ENCODE measurements around the gene SLC3A2. TPM values are rescaled to one million over a fixed set of nuclear protein-coding genes. Genes with fewer than 3 reads are reported as not detected.
"Not testable (repeated sequence)": the region's sequence is repeated elsewhere in the genome, so short reads cannot be mapped to it uniquely, and the experiment has no call there.

Gene SLC3A2
- total RNA-seq, 1 experiment from 2014 or later, result 418 TPM

DNA sequence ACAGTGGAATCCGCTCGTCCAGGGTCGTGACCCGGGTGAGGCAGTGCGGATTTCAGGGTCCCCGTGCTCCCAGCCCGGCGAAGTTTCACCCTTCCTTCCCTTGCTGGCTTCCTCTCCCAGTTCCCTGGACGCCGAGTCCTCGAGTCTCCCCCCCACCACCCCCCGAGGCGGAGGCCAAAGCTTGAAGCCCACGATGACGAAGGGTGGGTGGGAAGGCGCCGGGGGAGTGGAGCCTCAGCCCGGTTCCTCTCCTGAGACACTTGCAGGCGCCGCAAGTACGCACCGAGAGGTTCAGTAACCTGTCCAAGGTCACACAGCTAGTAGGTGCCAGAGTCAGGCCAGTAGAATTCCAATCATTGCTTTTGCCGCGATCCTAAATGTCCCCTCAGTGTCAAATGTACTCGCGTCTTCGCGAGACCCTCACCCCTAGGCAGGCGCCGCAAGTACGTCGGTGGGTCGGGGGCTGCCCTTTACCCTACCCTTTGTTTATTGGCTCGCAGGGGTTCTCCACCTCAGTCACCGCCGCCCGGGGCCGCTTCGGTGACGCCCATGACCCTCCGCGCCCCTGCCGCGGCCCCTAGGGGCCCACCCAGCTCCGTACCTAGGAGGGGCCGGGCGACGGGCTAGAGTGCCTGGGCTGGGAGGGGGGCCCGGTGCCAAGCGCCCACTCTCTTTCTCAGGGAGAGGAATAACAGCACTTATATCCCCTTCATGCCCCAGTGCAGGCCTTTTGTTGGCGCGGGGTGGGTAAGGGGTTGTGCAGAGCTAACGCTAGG is 46.2 kb downstream of the SLC3A2 start:
- DNase-seq (ENCODE audit: low spot score), result no peak

DNA sequence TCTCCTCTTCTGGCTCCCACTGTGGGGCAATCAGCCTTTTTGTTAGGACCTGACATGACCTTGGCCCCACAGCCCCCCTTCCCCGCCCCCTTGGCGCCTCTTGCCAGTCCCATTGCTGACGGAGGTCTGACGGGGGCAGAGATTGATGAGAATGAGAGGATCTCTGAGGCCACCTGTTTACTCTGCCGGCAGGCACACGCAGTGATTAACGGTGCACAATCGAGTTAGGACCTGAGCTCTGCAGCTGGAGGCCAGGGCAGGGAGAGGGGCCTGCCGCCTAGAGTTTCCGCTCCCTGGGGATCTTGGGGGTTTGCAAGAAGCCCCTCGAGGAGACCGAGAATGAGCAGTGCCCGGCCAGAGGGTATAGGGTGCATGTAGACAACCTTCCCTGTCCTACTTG is 47.3 kb downstream of the SLC3A2 start:
- DNase-seq (ENCODE audit: low spot score), result no peak

GRCh38 chr11:62930157-62930556 is 49.5 kb downstream of the SLC3A2 start:
- no peak for DNase-seq (ENCODE audit: low spot score)

DNA sequence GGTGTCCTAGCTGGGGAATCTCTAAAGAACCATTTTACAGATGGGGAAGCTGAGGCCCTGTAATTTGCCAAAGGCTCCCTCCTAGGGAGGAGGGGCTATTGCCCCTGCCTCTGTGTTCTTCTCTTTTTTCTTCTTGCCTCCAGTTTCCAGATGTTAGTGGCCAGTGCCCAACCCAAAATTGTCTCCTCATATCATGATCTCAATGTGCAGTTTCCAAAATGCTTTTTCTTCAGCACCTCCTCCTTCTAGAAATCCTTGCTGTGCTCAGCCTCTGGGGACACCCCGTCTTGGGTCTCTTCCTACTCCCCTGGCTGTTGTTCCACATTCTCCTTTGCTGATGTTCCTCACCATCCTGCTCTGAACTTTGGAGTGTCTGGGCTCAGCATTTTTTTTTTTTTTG is 50.0 kb downstream of the SLC3A2 start:
- DNase-seq (ENCODE audit: low spot score), result no peak

DNA sequence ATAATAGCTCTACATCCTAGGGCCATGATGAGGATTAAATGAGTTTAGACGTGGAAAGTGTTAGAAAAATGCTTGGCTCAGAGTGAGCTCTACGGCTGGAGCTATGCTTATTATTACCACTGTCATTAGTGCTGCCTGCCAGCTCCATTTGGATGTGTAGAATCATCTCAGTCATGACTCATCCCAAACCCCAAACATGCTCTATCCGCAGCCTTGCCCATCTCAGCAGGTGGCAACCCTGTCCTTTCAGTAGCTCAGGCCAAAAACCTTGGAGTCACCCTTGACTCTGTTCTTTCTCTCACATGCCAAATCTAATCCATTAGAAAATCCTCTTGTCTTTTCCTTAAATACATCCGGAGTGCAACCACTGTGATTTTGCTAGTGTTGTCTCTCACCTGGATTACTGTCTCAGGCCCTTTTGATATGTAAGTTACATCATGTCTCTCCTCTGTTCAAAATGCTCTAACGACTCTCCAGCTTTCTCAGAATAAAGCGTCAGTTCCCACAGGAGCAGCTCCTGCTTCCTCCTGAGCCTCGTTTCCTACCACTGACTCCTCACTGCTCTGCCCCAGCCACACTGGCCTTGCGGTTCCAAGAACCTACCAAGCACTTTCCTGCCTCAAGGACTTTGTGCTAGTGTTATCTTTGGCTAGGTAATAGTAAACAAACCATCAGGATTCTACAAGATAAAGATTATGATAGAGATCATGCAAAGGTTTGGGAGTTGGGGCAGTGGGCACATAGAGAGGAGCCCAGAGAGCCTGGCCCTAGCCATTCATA is 51.0 kb downstream of the SLC3A2 start:
- DNase-seq (ENCODE audit: low spot score), result no peak

DNA sequence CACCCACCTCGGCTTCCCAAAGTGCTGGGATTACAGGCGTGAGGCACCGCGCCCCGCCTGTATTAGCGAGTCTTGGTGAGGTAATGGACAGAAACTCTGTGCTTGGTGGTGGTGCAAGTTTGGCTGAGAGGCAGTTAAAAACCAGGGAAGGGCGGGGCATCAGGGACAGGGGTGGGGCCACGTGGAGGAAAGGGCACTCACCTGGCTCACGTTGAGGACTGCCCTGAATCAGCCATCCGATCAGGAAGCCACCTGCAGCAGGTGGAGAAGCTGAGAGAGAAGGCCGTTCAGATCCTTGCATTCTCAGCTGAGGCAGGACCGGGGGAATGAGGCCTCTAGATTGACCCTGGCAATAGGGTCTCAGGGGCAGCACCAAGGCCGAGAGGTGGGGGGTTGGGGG is 52.6 kb downstream of the SLC3A2 start:
- DNase-seq (ENCODE audit: low spot score), result no peak

GRCh38 chr11:62933750-62934495 is 53.2 kb downstream of the SLC3A2 start:
- no peak for DNase-seq (ENCODE audit: low spot score)

DNA sequence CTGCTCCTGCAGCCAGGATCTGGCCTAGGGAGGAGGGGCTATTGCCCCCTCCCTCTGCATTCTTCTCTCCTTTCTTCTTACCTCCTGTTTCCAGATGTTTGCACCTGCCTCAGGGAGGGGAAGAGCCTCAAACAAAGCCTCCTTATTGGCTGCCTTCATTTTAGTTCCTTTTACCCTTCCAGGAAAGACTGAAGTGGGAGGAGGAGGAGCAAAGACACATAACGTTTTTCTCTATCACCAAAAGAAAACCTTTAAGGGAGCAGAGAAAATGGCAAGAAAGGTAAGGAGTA is 53.7 kb downstream of the SLC3A2 start:
- DNase-seq (ENCODE audit: low spot score), result no peak

DNA sequence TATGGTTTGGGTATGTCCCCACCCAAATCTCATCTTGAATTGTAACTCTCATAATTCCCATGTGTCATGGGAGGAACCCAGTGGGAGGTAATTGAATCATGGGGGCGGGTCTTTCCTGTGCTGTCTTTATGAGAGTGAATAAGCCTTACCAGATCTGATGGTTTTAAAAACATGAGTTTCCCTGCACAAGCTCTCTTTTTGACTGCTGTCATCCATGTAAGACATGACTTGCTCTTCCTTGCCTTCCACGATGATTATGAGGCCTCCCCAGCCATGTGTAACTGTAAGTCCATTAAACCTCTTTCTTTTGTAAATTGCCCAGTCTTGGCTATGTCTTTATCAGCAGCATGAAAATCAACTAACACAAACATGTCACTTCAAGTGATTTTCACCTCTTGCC is 56.8 kb downstream of the SLC3A2 start:
- not testable (repeated sequence) for DNase-seq (ENCODE audit: low spot score)

Small RNAs within 50 kb of the gene (small RNA-seq; reads per million reads assigned to genes)
- gene RF00099 (not detected), gene RN7SL259P (not detected), gene SNORD22 (not detected), gene SNORD26 (not detected), gene SNORD27 (not detected), gene SNORD28 (not detected), gene SNORD30 (54.9 reads per million, percentile 96 among the genes with 10 or more reads in this experiment)

Other genes starting within 250 kb of the SLC3A2 start
- gene GANAB, start 234.3 kb upstream of the SLC3A2 start, total RNA-seq (2014; rRNA removed; shearing (Covaris generic)), result 257 and 314 TPM in 2 replicates
- 44.6 and 47.4 TPM in 2 replicates for gene INTS5, start 227.6 kb upstream of the SLC3A2 start, total RNA-seq (2014; rRNA removed; shearing (Covaris generic))
- 272 and 322 TPM in 2 replicates for gene C11orf98, start 215.7 kb upstream of the SLC3A2 start, total RNA-seq (2014; rRNA removed; shearing (Covaris generic))
- 24.5 and 25.2 TPM in 2 replicates for gene CSKMT, start 215.6 kb upstream of the SLC3A2 start, total RNA-seq (2014; rRNA removed; shearing (Covaris generic))
- gene UQCC3, start 209.2 kb upstream of the SLC3A2 start, total RNA-seq (2014; rRNA removed; shearing (Covaris generic)), result 124 and 141 TPM in 2 replicates
- 11.3 and 13.3 TPM in 2 replicates for gene LBHD1, start 208.6 kb upstream of the SLC3A2 start, total RNA-seq (2014; rRNA removed; shearing (Covaris generic))
- 247 and 265 TPM in 2 replicates for gene UBXN1, start 201.8 kb upstream of the SLC3A2 start, total RNA-seq (2014; rRNA removed; shearing (Covaris generic))
- gene LRRN4CL, start 191.4 kb upstream of the SLC3A2 start, total RNA-seq (2014; rRNA removed; shearing (Covaris generic)), result 0.50 TPM in 1 of 2 replicates, not detected in the other
- 147 and 161 TPM in 2 replicates for gene BSCL2, start 173.5 kb upstream of the SLC3A2 start, total RNA-seq (2014; rRNA removed; shearing (Covaris generic))
- gene GNG3, start 173.2 kb upstream of the SLC3A2 start, total RNA-seq (2014; rRNA removed; shearing (Covaris generic)), result not detected in 2 replicates
- gene HNRNPUL2, start 153.4 kb upstream of the SLC3A2 start, total RNA-seq (2014; rRNA removed; shearing (Covaris generic)), result 12.2 and 12.3 TPM in 2 replicates
- 32.4 and 45.5 TPM in 2 replicates for gene TTC9C, start 152.4 kb upstream of the SLC3A2 start, total RNA-seq (2014; rRNA removed; shearing (Covaris generic))
- gene ZBTB3, start 126.7 kb upstream of the SLC3A2 start, total RNA-seq (2014; rRNA removed; shearing (Covaris generic)), result 10.6 and 13.1 TPM in 2 replicates
- gene POLR2G, start 119.3 kb upstream of the SLC3A2 start, total RNA-seq (2014; rRNA removed; shearing (Covaris generic)), result 138 and 141 TPM in 2 replicates
- gene TAF6L, start 109.5 kb upstream of the SLC3A2 start, total RNA-seq (2014; rRNA removed; shearing (Covaris generic)), result 57.9 and 71.7 TPM in 2 replicates
- gene TMEM179B, start 93.5 kb upstream of the SLC3A2 start, total RNA-seq (2014; rRNA removed; shearing (Covaris generic)), result 87.6 and 114 TPM in 2 replicates
- gene TMEM223, start 88.9 kb upstream of the SLC3A2 start, total RNA-seq (2014; rRNA removed; shearing (Covaris generic)), result 77.3 and 79.3 TPM in 2 replicates
- 24.4 and 31.7 TPM in 2 replicates for gene NXF1, start 75.5 kb upstream of the SLC3A2 start, total RNA-seq (2014; rRNA removed; shearing (Covaris generic))
- gene STX5, start 48.8 kb upstream of the SLC3A2 start, total RNA-seq (2014; rRNA removed; shearing (Covaris generic)), result 64.6 and 80.6 TPM in 2 replicates
- 0.61 TPM in 1 of 2 replicates, not detected in the other for gene TEX54, start 48.1 kb upstream of the SLC3A2 start, total RNA-seq (2014; rRNA removed; shearing (Covaris generic))
- 183 and 191 TPM in 2 replicates for gene WDR74, start 41.3 kb upstream of the SLC3A2 start, total RNA-seq (2014; rRNA removed; shearing (Covaris generic))
- gene CHRM1, start 40.5 kb downstream of the SLC3A2 start, total RNA-seq (2014; rRNA removed; shearing (Covaris generic)), result 0.18 TPM in 1 of 2 replicates, not detected in the other
- not detected in 2 replicates for gene SLC22A6, start 104.1 kb downstream of the SLC3A2 start, total RNA-seq (2014; rRNA removed; shearing (Covaris generic))
- gene SLC22A8, start 134.9 kb downstream of the SLC3A2 start, total RNA-seq (2014; rRNA removed; shearing (Covaris generic)), result not detected in 2 replicates

All from HT-29 (cell line).